Medulla oblongata (tissue), 1 donor: ENCODE results near the gene RNF41.
"Not testable (repeated sequence)": the region's sequence is repeated elsewhere in the genome, so short reads cannot be mapped to it uniquely, and the experiment has no call there.

ENCODE experiments used
- DNase-seq: peaks from one replicate; pipeline ENCODE4 v3.0.0-alpha.2; 2015; ENCODE audit errors: extremely low spot score

Gene RNF41

DNA sequence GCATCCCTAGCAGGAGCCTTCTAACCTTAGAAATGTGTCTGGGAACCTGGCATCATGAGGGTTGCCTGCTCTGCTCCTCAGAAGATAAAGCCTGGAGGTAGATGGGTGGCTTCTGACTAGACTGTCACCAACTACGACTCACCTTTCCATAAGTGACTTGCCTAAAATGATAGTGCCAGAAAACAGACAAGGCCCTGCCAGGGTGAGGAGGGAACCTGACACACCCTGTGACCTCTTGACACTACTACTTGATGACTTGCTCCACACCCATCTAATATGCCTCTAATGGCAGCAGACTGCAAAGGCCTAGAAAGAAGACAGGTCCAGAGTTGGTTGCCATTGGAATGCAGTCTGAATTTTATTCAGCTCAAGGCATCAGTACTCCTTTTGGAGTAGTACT lies 9.4 kb downstream of the RNF41 start:
- DNase-seq, result no peak

DNA sequence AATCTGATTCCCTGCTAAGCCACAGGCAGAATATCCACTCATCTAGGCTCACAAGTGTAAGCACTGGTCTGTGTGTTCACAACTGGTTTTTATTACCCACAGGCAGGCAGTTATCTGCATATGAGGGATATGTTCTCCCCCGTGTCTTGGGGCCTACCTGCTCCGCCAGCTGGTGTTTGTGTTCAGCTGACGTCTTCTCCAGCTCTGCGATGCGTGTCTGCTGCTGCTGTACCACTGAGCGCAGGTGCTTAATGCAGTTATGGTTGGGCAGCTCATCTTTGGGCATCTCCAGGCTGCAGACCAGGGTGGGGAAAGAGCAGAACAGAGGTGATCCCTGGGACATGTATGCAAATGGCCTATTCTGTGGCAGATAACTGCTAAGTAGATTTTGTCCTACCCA lies 13.7 kb downstream of the RNF41 start:
- no peak for DNase-seq

DNA sequence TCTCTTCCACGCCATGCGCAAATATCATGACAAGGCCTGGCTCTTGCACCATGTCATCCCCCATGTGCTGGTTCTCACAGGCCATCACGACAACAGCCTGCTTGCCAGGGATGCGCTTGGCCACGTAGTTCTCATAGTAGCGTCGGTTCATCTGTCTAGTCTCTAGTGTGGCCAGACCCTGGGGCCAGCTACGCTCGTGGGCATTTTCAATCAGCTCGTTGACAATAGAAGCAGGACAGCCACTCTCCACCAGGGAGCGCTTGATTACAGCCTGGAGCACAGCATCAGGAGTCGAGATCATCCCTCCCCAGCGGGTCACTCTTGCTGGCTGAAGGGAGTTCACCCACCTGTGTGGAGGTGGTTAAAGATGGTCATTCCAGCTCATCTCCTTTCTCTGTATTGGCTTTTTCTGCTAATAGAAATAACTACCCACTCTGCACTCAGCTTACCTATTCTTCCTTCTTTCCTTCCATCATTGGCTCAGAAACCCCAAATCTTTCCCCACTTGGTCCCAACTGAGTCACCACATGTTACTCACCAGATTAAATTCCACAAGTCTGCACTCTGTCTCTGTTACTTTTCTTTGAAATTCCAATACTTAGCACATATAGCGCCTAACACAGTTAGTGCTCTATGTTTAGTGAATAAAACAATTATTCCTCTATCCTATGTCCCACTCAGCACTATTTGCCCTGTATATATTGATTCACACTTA lies 15.1 kb downstream of the RNF41 start:
- peak; percentile 48 for DNase-seq

DNA sequence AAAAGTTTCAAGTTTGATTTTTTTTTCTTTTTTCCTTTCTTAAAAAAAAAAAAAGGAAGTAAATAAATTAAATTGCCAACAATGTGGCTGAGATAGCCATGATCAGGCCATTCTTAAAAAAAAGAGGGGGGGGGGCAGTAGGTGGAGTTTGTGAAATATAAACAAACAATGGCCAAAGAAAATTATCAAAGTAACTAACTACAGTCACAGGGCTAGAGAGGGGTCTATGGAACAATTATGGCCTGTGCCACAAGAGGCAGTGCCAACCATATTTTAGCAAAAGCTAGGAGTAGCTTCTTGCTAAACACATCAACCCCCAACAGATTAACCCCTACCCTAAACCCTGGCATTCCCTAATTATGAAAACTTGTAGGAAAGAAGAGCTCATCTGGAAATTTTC lies 16.3 kb downstream of the RNF41 start:
- DNase-seq, result no peak

DNA sequence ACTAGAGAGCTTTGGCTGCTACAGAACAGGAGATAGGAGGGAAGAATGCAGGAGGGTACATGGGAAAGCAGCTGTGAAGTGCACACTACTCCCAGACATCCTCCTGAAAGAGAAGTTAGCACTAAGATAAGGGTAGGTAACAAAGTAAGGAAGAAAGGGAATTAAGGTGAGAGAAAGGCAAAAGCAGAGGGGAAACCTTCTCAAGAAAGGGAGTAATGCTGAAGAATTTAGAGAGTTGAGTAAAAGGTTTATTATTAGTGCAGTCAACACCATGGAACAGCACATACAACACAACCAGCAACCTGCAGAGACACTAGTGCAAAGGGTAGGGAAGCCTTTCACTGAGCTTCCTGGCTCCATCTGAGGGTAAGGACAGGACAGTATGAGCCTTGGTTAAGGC lies 17.4 kb downstream of the RNF41 start:
- no peak for DNase-seq

DNA sequence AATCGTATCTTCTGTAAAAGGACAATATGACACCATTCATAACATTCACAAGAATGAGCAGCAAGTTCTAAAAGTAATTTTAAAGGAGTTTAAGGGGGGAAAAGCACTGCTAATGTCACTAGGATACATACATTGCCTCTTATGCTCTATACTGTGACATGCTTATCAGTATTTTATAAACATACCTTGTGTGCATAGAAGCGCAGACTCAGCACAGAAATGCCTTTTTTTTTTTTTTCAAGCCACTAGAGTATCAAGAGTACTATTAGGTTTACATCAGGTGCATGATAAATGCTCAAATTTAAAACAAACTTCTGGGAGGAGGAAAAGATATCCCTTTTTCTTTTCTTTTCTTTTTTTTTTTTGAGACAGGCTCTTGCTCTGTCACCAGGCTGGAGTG lies 18.9 kb downstream of the RNF41 start:
- DNase-seq, result no peak

DNA sequence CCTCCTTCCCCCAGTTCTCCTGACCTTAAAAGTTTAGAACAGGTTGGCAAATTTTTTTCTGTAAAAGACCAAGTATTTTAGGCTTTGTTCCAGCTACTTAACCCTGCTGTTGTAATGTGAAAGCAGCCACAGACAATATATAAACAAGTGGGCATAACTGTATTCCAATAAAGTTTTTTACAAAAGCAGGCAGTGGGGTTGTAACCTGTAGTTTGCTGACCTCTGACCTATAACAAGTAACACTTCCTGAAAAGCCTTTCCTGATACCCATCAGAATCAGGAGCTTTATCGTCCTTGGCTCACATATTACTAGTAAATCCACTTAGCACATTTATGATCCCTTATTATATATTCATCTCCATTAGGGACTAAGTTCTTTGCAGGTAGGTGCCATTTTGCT lies 19.4 kb downstream of the RNF41 start:
- DNase-seq, result no peak

DNA sequence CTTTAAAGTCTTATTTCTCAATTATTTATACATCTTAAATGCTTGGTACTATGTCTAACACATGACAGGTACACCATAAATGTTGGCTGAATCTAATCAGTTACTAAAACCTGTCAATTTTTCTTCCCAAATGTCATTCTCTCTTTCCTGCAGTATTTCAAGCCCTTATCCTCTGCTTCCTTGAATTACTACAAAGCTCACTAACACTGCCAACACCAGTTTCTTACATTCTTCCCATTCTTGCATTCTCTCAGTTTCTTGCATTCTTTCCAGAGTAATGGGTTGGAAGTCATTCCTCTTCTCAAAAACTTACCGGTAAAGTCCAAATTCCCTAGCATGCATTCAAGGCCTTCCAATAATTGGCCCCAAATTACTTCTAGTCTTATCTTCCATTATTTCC lies 22.9 kb downstream of the RNF41 start:
- DNase-seq, result no peak

DNA sequence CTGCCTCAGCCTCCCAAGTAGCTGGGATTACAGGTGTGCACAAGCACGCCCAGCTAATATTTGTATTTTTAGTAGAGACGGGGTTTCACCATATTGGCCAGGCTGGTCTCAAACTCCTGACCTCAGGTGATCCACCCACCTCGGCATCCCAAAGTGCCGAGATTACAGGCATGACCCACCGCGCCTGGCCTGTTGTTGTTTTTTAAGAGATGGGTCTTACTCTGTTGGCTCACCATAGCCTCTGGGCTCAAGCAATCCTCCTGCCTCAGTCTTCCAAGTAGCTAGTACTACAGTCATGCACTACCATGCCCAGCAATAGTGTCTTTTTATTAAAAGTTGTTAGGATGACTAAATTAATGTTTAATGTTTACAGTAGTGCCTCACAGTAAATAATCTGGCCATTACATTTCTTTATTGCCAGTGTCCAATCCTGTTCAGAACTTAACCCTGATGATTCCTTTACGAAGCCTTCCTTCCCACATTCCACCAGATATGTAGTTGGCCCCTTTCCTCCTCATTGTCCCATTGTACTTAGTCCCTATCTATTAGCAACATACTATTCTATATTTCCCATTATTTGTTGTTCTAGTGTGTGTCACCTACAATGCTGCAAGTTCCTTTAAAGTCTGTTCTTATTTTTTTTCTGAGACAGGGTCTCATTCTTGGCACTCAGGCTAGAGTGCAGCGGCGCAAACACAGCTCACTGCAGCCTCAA lies 23.6 kb downstream of the RNF41 start:
- no peak for DNase-seq

DNA sequence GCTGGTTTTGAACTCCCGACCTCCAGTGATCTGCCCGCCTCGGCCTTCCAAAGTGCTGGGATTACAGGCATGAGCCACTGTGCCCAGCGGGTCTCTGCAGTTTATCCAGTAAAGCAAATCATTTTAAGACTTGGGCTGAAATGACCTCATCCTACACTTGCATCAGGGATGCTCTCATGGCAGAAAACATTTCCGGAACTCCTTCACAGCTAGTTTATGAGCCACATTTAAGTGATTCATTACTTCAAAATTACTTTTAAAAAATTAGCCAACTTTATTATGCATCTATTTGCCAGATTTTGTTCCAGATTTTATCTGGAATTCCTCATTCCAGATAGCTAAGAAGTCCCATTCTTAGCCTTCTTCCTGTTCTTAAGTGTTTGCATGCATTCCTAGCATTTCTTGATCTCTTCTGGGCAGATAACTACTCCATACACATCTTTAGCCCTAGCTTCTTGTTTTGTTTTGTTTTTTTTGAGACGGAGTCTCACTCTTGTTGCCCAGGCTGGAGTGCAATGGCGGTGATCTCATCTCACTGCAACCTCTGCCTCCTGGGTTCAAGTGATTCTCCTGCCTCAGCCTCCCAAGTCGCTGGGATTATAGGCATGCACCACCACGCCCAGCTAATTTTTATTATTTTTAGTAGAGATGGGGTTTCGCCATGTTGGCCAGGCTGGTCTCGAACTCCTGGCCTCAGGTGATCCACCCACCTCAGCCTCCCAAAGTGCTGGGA lies 24.7 kb downstream of the RNF41 start:
- DNase-seq, result not testable (repeated sequence)

DNA sequence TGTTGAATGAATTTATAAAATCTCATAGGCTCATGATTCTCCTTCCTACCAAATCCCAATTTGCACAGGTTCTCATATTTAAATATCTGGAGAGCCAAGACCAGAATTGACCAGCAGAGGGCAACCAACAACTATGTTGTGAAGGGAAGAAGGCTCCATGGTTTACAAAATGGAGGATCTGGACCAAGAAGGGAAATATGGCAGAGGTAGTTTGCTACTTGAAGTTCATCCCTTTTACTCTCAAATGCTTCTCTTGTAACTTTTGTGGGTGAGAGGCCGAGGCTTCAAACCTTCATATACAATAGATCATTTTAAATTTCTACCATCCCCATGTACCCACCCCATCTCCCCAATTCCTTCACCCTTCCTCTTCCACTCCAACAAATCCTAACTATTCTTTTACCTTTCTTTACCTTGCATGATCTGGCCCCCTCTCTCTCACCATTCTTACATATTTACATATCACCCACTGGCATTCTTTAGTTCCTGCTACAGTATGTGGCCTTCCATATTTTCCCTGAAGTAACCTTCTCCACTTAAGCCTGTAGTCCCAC lies 28.6 kb downstream of the RNF41 start:
- DNase-seq, result peak; percentile 94

DNA sequence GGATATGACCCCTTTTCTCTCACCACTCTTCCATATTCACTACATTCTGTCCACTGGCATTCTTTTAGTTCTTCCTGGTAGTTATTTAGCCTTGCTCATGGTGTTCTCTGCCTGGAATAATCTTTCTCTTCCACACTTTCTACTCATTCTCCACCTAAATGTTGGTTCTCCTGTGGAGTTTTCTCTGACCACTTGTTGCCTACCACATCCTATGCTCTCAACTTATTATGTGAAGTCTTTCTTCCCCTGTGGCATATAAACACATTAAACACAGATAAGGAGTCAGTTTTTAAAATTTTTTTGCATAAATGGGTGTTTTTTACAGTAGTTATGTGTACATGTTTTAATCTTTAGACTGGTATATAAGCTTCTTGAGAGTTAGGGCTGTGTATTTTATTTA lies 29.1 kb downstream of the RNF41 start:
- DNase-seq, result no peak

DNA sequence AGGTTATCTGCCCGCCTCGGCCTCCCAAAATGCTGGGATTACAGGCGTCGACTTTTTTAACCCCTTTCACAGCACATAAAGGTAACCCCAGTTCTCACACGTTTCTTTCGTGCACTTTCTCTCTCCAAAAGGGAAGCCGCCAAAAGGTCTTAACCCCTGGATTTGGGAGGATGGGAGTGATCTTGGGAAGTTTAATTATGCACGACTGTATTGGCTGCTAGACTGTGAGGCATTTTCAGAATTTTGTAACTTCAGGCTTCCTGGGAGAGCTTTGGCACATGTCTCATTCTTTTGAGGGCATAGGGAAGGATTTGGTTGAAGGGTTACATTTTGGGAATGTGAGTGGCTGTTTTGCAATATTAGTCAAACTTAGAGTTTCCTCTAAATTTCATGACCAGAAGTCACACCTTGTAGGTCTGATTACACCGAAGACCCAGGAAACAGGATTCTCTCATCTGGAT lies 31.0 kb downstream of the RNF41 start:
- peak; percentile 18 for DNase-seq

DNA sequence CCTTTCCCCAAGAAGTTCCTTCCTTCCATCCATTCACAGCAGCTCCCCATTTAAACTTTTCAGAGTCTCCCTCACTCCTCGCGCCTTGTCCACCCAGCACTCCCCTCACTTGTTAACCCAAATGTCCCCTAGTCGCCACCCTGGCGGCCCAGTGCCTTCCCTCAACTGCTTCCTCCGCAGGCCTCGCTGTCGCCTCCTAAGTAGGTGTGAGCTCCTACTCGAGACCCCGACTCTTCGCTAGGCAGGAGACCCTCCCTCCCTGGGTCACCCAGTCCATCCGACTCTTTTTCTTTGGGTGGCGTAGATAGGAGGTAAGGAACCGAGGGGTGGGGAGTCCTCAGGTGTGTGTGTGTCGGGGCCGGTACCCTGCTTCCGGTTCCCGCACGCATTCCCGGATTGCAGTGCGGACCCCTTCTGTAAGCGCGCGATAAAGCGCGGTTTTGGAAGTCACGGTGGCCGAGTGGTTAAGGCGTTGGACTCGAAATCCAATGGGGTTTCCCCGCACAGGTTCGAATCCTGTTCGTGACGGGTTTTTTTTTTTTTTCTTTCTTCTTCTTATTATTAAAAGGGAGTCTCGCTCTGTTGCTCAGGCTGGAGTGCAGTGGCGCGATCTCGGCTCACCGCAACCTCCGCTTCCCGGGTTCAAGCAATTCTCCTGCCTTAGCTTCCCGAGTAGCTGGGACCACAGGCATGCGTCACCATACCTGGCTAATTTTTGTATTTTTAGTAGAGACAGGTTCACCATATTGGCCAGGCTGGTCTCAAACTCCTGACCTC lies 31.6 kb downstream of the RNF41 start:
- peak; percentile 88 for DNase-seq

DNA sequence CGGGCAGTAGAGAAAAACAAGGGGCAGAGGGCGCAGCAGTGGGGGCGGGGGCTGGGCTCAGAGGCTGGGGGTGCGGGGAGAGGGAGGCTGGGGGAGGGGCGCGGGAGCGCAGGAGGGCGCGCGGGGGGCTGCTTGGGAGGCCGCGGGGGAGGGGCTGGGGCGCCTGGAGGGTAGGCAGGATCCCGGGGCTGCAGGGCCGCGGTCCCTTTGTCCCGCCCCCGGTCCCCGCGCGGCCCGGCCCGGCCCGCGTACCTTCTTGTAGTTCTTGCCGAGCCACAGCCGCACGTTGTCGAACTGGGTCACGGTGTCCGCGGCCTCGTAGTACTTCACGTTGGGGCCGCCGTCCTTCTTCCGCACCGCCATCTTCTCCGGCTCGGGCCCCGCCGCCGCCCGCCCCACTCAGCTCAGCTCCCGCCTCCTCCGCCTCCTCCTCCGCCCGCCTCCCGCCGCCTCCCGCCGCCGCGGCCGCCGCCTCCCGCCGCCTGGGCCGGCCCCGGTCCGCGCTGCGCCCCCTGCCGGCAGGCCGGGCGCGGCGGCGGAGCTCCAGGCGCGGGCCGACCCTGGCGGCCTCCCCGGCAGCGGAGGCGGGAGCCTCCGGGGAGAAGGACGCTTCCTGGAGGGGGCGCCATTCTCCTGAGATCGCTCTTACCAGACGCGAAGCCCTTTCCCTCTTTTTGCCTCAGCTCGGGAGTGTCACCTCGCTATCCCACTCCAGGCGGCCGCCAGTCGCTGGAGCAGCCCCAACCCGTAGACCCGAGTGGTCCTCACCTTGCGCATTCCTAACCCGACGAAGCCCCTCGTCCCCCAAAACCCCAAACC lies 32.4 kb downstream of the RNF41 start, which contains the start of gene SMARCC2:
Gene SMARCC2 (minus strand): TSS at position 385 of the 819 bp plus-strand sequence. CDS start 22 bp downstream, at position 363.
- DNase-seq, result peak; percentile 89

DNA sequence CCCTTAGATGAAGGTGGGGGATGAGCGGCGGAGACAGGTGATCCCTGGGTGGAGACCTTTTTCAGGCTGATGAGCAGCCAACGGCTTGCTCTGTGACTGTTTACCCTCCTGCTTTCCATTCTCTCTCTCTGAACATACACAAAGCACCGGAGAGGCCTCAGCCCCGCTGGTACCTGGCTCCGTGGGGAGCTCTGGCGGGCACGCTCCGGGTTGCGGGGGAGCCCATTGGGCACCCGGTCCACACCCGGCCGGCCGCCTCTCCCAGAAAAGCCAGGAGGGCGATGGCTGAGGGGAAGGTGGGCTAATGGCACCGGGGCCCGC lies 33.0 kb downstream of the RNF41 start:
- DNase-seq, result peak; percentile 13

DNA sequence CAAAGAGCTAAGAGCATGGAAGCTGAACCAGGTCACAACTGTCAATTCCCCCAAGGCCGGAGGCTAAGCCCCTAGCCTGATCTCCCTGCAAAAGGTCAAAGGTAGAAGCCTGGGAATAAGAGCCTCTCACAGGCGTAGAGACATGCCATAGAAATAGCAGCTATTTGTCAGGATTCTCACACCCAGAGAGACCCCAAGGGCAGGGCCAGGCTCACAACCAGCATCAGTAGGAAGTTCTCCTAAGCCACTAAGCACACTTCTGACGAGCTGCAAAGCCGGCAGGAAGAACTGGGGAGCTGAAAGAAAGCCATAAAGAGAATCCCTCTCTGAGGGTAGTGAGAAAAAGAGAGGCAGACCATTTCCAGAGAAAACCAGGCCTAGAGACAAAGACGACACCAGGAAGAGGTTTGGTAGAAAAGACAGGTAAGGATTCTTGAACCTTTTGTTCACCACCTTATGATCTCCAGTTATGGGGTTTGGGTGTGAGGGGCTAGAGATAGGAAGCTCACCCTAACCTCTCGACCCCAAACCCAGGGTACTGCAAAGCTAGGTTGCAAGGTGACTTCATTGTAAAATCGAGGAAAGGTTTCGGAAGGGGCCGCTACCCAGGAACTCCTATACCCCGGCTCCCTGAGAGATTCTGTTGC lies 33.5 kb downstream of the RNF41 start:
- DNase-seq, result no peak

DNA sequence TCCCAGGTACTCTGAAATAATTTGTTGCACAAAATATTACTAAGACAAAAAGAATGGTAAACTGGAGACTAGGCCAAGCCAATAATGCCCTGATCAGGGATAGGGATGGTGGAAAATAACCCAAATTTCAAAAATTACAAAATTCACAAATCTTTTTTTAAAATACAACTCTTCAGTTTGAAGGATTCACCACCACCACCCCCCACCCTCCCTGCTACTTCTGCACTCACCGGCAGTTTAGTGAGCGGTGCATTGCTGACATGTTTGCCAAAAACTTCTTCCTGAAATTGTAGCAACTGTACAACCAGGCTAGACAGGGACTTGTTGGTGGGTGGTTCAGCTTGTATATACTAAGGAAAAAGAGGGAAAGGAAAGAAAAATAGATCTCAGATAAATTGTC lies 34.8 kb downstream of the RNF41 start:
- no peak for DNase-seq

DNA sequence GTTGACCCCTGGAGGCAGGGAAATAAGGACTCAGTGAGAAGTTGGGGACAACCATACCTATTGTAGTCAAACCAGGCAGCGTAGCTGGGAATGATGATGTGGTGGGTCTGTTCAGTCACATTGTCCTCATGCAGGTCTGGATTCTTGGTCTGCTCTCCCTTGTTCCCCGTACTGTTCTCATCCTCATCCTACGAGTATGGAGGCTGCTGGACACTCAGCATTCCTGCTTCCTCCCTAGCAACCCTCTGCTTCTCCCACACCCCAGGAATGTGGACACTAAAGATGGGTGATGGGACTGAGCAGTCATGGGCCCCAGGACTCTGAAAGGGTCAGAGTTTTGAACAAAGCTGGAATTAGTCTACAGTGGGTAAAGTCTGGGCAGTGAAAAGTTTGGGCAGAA lies 43.4 kb downstream of the RNF41 start:
- no peak for DNase-seq

DNA sequence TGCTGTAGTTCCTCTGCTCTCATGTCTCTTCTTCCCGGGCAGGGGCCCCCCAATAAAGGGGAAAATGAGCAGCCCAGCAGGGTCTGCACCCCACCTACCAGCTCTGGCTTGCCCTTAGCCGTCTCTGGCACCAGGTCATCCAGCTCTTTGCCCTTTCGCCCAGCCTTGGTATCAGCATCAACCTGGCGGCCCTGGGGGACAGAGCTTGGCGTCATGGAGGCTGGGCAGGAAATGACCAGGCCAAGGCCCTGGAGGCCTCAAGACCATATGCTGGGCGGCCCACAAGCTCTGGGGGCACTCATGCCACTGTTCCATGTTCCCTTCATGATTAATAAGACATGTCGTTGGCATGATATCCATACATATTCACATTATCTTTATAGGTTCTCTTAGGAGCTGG lies 48.9 kb downstream of the RNF41 start:
- no peak for DNase-seq
